GM19397 (cell line): Measurements from ENCODE around the gene KRT71.

Experiments used
- ATAC-seq: cut with Tn5 transposase; IDR thresholded peaks from one replicate; pipeline ENCODE4 v1.9.1; 2021; ENCODE audit warnings: mild to moderate bottlenecking, moderate library complexity; ENCODE audit not compliant: unreplicated experiment

The KRT71 gene

GRCh38 chr12:52539821-52540173 is 13.1 kb downstream of the KRT71 start:
- no peak for ATAC-seq

GRCh38 chr12:52539083-52539820 is 13.7 kb downstream of the KRT71 start:
- ATAC-seq, result no peak

- ATAC-seq, result no peak
These were observed 15.8 kb downstream of the KRT71 start for GRCh38 chr12:52537101-52537500.

GRCh38 chr12:52535574-52535973 is 17.4 kb downstream of the KRT71 start:
- ATAC-seq, result no peak

- ATAC-seq, result no peak
These were observed 18.5 kb downstream of the KRT71 start for GRCh38 chr12:52534482-52534881.

- no peak for ATAC-seq
These were observed 19.1 kb downstream of the KRT71 start for GRCh38 chr12:52533686-52534470.

GRCh38 chr12:52532636-52533035 is 20.3 kb downstream of the KRT71 start:
- ATAC-seq, result no peak

GRCh38 chr12:52531566-52532300 is 21.2 kb downstream of the KRT71 start:
- ATAC-seq, result no peak

- no peak for ATAC-seq
These were observed 22.0 kb downstream of the KRT71 start for GRCh38 chr12:52530905-52531304.

GRCh38 chr12:52530366-52530765 is 22.6 kb downstream of the KRT71 start:
- ATAC-seq, result no peak

- no peak for ATAC-seq
These were observed 23.1 kb downstream of the KRT71 start for GRCh38 chr12:52529846-52530245.

- no peak for ATAC-seq
These were observed 23.5 kb downstream of the KRT71 start for GRCh38 chr12:52529417-52529816.

- no peak for ATAC-seq
These were observed 24.3 kb downstream of the KRT71 start for GRCh38 chr12:52528641-52529143.

GRCh38 chr12:52527121-52527800 is 25.7 kb downstream of the KRT71 start:
- ATAC-seq, result no peak

GRCh38 chr12:52526511-52526951 is 26.4 kb downstream of the KRT71 start:
- no peak for ATAC-seq

- ATAC-seq, result no peak
These were observed 27.1 kb downstream of the KRT71 start for GRCh38 chr12:52525661-52526499.

- no peak for ATAC-seq
These were observed 27.9 kb downstream of the KRT71 start for GRCh38 chr12:52524898-52525591.

- ATAC-seq, result no peak
These were observed 28.6 kb downstream of the KRT71 start for GRCh38 chr12:52524241-52524897.

- no peak for ATAC-seq
These were observed 29.1 kb downstream of the KRT71 start for GRCh38 chr12:52523824-52524223.
